ENCODE data around the gene SSBP4. TPM values are rescaled to one million over a fixed set of nuclear protein-coding genes. Genes with fewer than 3 reads are reported as not detected.

The SSBP4 gene
- total RNA-seq, 1 experiment from 2014 or later, result 44.6 TPM

GRCh38 chr19:18444513-18444912, 25.3 kb downstream of the SSBP4 start:
- no peak for DNase-seq (ENCODE audit: low spot score)

- DNase-seq (ENCODE audit: low spot score), result no peak
These were observed 26.2 kb downstream of the SSBP4 start for GRCh38 chr19:18445262-18445948.

GRCh38 chr19:18446145-18446810, 27.1 kb downstream of the SSBP4 start:
- DNase-seq (ENCODE audit: low spot score), result no peak

GRCh38 chr19:18446811-18447359, 27.7 kb downstream of the SSBP4 start:
- DNase-seq (ENCODE audit: low spot score), result no peak

GRCh38 chr19:18449552-18449951, 30.4 kb downstream of the SSBP4 start:
- no peak for DNase-seq (ENCODE audit: low spot score)

- no peak for DNase-seq (ENCODE audit: low spot score)
These were observed 31.1 kb downstream of the SSBP4 start for GRCh38 chr19:18450021-18450930.

- DNase-seq (ENCODE audit: low spot score), result peak; percentile 65
These were observed 32.0 kb downstream of the SSBP4 start for GRCh38 chr19:18450931-18451836.

- no peak for DNase-seq (ENCODE audit: low spot score)
These were observed 33.2 kb downstream of the SSBP4 start for GRCh38 chr19:18452386-18452785.

GRCh38 chr19:18453269-18454024, 34.2 kb downstream of the SSBP4 start:
- peak; percentile 76 for DNase-seq (ENCODE audit: low spot score)

- no peak for DNase-seq (ENCODE audit: low spot score)
These were observed 37.1 kb downstream of the SSBP4 start for GRCh38 chr19:18456279-18456678.

GRCh38 chr19:18456974-18457373, 37.8 kb downstream of the SSBP4 start:
- DNase-seq (ENCODE audit: low spot score), result no peak

GRCh38 chr19:18457483-18458331, 38.5 kb downstream of the SSBP4 start:
- DNase-seq (ENCODE audit: low spot score), result no peak

GRCh38 chr19:18460900-18461299, 41.7 kb downstream of the SSBP4 start:
- DNase-seq (ENCODE audit: low spot score), result no peak

GRCh38 chr19:18461471-18461870, 42.3 kb downstream of the SSBP4 start:
- DNase-seq (ENCODE audit: low spot score), result no peak

GRCh38 chr19:18464646-18465045, 45.4 kb downstream of the SSBP4 start:
- DNase-seq (ENCODE audit: low spot score), result peak; percentile 96

- no peak for DNase-seq (ENCODE audit: low spot score)
These were observed 46.2 kb downstream of the SSBP4 start for GRCh38 chr19:18465214-18465963.

- DNase-seq (ENCODE audit: low spot score), result no peak
These were observed 46.8 kb downstream of the SSBP4 start for GRCh38 chr19:18465964-18466339.

GRCh38 chr19:18466354-18466753, 47.2 kb downstream of the SSBP4 start:
- DNase-seq (ENCODE audit: low spot score), result no peak

GRCh38 chr19:18467978-18468377, 48.8 kb downstream of the SSBP4 start:
- no peak for DNase-seq (ENCODE audit: low spot score)

Data from H4 (cell line).